Stromal cell of bone marrow (primary cell): ENCODE data around the gene CDKN2A.
"Not testable (repeated sequence)": the region's sequence is repeated elsewhere in the genome, so short reads cannot be mapped to it uniquely, and the experiment has no call there.

Experiments used
- DNase-seq: peaks from one replicate; pipeline ENCODE4 v3.0.0-alpha.2; 2012; ENCODE audit warnings: low read depth

Gene CDKN2A

DNA sequence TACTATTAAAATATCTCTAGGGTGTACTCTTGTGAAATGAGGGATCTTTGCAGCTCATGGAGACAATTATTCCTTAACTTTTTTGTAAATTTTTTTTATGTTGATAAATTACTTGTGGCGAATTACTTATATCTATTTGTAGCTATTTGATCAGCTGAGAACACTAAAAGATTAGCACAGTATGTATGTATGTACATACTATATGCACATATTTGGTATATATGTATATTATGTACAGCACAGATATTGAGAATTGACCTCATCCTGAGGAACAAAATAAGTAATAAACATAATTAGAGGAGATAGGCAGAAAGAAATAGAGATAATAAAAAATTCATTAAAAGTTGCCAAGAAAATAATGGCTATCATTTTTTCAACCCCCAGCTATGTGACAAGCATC lies 11.8 kb downstream of the CDKN2A start:
- no peak for DNase-seq

DNA sequence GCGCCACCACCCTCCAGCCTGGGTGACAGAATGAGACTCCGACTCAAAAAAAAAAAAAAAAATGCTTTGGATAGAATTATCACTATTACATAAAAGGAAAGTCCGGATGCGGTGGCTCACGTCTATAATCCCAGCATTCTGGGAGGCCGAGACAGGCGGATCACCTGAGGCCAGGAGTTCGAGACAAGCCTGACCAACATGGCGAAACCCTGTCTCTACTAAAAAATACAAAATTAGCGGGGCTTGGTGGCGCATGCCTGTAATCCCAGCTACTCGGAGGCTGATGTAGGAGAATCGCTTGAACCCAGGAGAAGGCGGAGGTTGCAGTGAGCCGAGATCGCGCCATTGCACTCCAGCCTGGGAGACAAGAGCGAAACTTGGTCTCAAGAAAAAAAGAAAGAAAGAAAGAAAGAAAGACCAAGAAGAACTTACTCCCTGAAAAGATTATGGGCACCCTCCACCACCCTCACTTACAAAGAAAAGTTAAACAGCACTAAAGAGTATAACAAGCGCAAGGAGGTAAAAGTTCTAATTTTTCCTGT lies 17.8 kb downstream of the CDKN2A start:
- no peak for DNase-seq

DNA sequence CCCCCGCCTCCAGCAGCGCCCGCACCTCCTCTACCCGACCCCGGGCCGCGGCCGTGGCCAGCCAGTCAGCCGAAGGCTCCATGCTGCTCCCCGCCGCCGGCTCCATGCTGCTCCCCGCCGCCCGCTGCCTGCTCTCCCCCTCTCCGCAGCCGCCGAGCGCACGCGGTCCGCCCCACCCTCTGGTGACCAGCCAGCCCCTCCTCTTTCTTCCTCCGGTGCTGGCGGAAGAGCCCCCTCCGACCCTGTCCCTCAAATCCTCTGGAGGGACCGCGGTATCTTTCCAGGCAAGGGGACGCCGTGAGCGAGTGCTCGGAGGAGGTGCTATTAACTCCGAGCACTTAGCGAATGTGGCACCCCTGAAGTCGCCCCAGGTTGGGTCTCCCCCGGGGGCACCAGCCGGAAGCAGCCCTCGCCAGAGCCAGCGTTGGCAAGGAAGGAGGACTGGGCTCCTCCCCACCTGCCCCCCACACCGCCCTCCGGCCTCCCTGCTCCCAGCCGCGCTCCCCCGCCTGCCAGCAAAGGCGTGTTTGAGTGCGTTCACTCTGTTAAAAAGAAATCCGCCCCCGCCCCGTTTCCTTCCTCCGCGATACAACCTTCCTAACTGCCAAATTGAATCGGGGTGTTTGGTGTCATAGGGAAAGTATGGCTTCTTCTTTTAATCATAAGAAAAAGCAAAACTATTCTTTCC lies 19.3 kb downstream of the CDKN2A start:
- no peak for DNase-seq

DNA sequence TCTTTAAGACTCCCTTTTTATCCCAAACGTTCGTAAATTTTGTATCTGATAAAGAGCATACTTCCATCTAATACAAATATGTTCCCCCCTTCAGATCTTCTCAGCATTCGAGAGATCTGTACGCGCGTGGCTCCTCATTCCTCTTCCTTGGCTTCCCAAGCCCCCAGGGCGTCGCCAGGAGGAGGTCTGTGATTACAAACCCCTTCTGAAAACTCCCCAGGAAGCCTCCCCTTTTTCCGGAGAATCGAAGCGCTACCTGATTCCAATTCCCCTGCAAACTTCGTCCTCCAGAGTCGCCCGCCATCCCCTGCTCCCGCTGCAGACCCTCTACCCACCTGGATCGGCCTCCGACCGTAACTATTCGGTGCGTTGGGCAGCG lies 19.9 kb downstream of the CDKN2A start:
- DNase-seq: no peak

DNA sequence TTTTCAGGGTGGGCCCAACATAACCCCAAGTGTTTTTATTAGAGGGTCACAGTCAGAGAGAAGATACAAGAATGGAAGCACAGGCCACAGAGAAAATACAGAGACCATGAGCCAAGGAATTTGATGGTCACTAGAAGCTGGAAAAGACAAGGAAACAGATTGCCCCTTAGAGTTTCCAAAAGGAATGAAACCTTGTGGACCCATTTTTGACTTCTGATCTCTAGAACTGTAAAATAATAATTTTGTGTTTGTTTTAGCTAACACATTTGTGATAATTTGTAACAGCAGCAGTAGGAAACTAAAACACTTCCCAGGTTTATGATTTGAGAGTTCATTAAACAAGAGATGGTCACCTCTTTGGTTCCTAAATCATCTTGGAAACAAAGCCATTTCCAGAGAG lies 21.8 kb downstream of the CDKN2A start:
- no peak for DNase-seq

DNA sequence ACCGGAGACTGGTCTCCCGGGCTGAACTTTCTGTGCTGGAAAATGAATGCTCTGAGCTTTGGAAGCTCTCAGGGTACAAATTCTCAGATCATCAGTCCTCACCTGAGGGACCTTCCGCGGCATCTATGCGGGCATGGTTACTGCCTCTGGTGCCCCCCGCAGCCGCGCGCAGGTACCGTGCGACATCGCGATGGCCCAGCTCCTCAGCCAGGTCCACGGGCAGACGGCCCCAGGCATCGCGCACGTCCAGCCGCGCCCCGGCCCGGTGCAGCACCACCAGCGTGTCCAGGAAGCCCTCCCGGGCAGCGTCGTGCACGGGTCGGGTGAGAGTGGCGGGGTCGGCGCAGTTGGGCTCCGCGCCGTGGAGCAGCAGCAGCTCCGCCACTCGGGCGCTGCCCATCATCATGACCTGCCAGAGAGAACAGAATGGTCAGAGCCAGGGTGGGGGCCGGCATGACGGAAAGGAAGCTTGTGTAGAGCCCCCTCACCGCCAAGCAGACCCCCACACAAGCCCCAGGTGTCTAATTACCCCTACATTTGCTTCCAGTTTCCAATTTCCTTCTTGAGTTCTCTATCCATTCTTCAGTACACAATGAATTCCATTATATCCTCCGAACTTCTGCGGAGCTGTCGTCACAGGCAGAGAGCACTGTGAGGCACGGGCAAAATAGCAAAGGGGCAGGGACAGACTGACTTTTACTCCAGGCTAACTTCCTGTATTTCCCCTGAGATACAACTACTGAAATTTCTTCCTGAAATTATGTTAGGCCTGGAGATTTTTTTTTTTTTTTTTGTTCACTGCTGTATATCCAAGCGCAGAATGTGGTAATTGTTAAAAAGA lies 23.2 kb downstream of the CDKN2A start:
- DNase-seq: no peak

DNA sequence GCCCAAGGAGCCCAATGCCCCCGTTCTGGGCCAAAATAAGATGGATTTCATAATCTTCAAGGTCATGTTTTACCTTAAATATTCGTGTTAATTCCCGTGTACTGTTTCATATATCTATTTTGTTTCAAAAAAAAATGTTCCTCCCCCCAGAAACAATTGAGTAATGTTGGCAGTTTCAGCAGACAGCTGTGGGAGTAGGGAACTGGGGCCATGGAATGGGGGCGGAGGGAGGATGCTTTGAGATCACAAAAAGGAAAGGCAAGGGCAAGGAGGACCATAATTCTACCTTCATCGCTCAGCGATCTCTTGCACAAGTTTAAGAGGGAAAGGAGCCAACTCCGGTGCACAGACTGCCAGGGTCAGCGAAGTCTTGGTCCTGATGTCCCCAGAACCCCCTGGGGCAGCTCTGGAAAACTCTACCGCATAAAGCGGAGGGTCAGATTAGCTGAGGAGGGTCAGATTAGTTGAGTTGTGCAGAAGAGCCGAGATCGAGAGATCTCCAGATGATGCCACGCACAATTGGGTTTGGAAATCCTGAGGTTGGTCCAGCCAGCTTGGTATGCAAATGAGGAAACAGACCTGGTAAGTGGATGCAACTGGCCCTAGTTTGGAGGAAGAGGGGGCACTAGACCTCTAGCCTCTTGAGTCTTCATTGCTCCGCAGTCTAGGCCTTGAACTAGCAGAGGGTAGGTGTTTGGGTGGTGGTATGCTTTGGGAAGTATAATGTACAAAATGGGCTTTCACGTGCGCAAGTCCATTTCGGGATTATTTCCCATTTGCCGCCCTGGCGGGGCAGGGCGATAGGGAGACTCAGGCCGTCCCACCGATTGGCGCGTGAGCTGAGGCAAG lies 24.0 kb downstream of the CDKN2A start:
- DNase-seq: no peak

DNA sequence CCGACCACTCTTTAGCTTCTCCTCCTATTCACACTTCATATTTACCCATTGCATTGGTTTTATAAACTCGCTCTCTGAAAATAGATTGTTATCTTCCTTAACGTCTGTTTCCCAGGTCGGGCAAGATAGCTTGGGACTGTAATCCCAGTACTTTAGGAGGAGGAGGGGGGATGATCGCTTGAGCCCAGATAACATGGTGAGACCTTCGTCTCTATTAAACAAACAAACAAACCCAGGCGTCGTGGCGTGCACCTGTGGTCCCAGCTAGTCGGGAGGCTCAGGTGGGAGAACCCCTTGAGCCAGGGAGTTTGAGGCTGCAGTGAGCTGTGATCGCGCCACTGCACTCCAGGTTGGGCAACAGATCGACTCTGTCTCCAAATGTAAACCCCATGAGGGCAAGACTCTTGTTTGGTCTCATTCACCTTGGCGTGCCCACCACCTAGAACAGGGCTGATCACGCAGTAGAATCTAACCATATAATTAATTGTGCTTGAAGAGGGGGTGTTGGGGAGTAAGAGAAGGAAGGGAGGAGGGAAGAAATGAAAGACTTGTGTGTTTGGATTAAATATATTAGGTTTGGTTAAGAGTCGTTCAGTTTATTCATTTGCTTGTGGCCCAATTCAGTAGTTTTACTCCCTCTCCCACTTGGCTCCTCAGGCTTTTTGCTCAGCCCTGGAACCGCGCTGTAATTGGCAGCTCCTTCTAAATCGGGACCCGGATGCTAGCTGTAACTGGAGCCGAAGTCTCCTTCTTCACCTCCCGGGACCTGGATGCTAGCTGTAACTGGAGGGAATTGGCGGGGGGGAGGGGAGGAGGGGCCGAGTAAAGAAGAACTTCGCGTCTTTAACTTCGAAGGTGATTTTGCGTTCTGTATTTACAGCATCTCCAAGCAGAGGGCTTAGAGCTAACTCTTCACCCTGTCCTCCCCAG lies 24.9 kb downstream of the CDKN2A start:
- no peak for DNase-seq

DNA sequence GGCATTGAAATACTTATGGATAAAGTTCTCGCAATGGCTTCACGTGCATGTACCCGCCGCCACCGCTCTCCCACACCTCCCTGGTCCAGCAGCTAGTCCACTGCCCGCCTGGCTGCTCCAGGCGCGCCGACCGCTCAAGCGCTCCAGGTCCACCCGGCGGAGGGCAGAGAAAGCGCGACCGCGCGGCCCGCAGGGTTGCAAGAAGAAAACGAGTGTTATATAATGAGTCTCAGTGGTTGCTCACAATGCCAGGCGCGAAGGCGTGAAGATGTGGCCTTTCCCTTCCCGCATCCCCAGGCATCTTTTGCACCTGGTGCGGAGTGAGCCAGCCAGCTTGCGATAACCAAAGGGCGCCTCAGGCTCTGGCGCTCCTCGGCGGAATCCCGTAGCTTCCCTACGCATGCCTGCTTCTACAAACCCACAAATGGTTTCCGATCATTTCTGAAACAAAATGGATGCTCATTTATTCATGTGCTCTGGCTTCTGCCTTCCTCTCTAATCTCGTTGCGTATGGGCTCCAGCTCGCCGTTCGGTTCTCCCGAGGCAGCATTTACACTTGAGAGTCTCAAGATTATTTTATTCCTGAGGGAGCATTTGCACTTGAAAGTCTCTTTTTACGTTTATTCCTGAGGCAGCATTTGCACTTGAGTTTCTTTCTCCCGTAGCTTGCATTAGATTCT lies 25.7 kb downstream of the CDKN2A start:
- no peak for DNase-seq

DNA sequence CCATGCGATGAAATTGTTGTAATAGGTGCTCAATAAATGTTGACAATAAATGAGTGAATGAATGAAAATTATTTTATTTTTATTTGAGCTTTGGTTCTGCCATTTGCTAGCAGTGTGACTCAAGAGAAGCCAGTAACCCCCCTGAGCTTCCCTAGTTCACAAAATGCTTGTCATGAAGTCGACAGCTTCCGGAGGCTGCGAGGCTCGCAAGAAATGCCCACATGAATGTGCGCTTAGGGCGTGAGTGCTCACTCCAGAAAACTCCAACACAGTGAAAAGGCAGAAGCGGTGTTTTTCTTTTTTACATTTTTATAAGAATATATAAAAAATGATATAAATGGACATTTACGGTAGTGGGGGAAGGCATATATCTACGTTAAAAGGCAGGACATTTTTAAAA lies 26.5 kb downstream of the CDKN2A start:
- DNase-seq: no peak

DNA sequence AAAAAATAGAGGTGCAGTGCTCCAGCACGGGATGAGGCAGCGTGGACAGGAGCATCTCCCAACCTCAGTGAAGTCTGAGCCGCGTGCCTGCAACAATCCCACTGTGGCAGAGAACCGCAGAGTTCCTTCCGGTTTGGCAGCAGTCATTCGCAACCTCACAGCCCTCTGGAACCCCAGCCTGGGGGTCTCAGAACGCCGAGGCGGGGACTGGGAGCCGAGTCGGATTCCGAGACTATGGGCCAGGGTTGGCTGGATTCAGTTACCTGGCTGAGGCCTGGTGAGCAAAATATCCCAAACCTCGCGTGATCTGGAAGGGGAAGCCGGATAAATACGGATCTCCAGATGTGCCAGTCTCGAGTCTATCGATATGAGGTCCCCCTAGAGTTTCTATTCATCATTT lies 27.0 kb downstream of the CDKN2A start:
- no peak for DNase-seq

DNA sequence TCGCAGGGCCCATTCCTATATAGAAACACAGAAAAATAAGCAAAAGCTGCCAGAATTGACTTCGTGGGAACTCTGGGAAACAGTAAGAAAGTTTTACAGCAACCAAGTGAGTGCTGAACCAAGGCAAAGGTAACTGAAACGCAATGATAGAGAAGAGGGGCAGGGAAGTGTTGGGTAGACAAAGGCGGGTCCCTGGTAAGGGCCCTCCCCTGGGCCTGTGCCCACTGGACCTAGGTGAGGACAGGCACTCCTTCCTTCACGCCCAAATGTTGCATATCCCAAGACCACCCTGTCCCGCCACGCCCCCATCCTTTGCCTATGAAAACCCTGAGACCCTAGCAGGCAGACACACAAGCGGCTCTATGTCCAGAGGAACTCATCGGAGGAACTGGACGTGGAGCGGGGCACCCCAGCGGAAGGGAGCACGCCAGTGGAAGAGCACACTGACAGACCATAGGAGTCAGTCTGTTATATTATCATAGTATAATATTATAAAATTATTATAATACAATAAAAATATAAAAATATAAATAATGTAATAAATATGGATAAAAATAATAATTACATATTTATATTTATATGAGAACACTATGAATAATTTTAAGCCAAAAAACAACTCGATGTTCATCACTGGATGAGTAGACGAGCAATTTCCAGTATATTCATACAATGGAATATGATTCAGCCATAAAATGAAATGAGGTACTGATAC lies 27.9 kb downstream of the CDKN2A start:
- DNase-seq: no peak

DNA sequence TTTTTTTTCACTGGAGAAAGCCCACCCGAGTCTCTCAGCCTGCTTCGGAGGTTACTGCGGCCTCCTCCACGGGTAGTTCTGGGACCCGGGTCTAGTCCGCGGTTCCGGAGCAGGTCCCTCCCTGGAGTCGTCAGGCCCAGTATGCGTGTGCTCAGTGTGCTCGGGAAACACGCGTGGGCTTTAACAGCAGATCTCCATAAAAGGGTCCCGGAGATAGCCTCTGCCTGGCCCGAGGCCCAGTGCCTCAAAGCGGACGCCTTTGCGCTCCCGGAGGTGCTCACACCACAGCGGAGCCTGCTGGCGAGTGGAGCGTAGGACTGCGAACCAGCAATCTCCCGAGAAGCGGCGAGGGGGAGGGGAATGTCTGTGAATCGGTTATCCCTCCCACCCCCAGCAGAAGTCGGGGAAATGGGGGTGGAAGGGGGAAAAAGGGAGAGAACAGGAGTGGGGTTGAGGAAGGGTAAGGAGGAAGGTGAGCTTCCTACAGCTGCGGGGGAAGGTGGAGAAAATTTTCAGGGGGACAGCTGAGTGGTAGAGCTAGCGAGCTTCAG lies 28.7 kb downstream of the CDKN2A start:
- DNase-seq: peak; percentile 47

DNA sequence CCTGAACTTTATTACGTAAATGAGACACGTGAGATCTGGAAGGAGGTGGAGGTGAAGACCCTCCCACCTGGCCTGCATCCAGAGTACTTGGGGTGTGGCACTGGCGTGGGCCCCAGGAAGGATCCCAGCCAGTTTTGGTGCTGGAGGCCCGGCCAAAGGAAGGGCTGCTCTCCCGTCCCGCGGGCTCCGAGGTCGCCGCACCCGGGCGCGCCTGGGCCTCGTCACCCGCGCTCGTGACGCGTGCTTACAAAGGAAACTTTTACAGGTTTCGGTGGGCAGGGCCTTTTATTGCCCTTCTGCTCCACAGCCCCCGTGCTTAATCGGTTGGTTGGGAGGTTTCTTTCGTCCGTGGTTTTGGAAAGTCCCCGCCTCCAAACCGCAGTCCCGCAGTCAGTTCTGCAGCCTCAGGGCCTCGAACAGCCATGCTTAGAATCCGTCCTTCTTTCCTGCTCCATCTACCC lies 29.2 kb downstream of the CDKN2A start:
- DNase-seq: no peak

DNA sequence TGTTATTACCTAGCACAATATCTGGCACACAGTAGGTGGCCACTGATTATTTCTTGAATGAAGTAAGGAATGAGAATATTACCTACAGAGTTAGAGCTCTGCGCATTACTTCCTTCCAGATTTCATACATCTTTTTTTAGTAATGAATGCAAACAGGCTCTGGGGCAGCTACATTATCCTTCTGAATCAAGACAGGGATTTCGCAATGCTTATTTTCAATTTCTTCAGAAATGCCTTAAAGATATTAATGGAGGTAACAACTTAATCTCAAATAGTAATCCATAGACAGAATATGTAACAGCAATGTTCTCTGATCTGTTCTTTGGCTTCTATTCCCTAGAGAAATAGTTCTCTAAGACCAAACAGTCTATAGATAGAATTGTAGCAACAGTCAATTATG lies 32.6 kb downstream of the CDKN2A start:
- DNase-seq: no peak

DNA sequence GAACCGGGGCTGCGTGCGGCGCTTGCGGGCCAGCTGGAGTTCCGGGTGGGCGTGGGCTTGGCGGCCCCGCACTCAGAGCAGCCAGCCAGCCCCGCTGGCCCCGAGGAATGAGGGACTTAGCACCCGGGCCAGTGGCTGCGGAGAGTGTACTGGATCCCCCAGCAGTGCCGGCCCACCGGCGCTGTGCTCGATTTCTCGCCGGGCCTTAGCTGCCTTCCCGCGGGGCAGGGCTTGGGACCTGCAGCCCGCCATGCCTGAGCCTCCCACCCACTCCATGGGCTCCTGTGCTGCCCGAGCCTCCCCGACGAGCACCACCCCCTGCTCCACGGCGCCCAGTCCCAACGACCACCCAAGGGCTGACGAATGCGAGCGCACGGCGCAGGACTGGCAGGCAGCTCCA lies 34.9 kb downstream of the CDKN2A start:
- not testable (repeated sequence) for DNase-seq

DNA sequence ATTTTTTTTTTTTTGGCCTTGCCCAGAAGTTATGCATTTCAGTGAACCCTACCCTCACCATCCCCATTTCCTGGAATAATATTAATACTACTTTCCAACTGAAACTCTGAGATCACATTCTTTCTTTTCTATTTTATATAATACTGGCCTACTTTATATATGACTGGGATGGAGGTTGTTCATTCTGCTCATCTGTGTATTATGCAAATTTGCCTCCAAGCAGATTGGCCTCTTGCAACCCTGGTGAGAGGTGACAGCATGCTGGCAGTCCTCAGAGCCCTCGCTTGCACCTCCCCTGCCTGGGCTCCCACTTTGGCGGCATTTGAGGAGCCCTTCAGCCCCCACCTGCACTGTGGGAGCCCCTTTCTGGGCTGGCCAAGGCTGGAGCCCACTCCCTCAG lies 35.4 kb downstream of the CDKN2A start:
- no peak for DNase-seq

DNA sequence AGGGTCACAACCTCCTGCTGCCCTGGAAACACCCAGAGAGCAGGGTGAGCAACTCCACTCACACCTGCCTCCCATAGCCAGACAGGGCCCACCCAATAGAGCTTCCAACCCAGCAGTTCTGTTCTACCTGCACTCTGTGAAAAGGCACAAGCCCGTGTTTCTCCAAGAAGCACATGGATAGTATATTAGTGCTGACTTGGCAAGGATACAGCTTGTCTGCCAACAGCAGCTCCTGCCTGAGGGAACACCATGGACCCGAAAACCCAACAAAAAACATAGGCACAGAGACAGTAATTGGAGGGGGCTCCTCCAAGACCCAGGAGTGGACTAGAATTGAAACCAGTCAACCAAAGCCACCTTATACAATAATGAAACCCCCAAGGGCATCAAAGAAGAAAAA lies 48.6 kb downstream of the CDKN2A start:
- no peak for DNase-seq

DNA sequence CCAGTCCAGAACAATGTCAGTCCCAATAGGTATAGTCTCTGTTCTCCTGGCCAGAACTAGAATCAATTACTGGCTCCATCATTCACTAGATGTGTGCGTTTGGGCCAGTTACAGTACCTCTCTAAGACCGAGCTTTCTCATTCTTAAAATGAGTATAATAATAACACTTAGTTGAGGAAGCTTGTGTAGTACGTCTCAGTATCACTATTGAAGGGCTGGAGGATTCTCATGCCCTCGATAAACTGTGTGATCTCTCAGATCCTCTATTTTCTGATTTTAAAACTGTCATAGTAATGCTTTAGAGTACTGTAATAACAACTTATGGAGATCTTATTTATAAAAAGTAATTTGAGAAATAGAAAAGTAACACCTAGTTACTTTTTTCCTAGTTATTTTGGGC lies 50.7 kb downstream of the CDKN2A start:
- no peak for DNase-seq
